Neural crest cell (in vitro differentiated cells): ENCODE data around the gene IL1R2. TPM values are rescaled to one million over a fixed set of nuclear protein-coding genes. Genes with fewer than 3 reads are reported as not detected.

Experiments
- DNase-seq: peaks from one replicate; pipeline ENCODE4 v3.0.0; 2021; ENCODE audit warnings: low read depth, mixed read lengths, low spot score
- H3K27ac Mint-ChIP-seq: one replicate; pipeline ENCODE4 v1.8.0; 2021; ENCODE audit warnings: mild to moderate bottlenecking, mixed read lengths; ENCODE audit not compliant: unreplicated experiment
- H3K27me3 Mint-ChIP-seq: 2 replicates; pipeline ENCODE4 v1.8.0; 2021; ENCODE audit warnings: low read depth, mild to moderate bottlenecking, mixed read lengths
- H3K36me3 Mint-ChIP-seq: 2 replicates; pipeline ENCODE4 v1.8.0; 2021; ENCODE audit warnings: low read depth, mild to moderate bottlenecking, mixed read lengths
- H3K4me1 Mint-ChIP-seq: 2 replicates; pipeline ENCODE4 v1.8.0; 2021; ENCODE audit warnings: mixed read lengths
- H3K4me3 Mint-ChIP-seq: one replicate; pipeline ENCODE4 v1.8.0; 2021; ENCODE audit warnings: mild to moderate bottlenecking, mixed read lengths
- H3K9me3 Mint-ChIP-seq: 2 replicates; pipeline ENCODE4 v1.8.0; 2021; ENCODE audit warnings: mixed read lengths
- total RNA-seq: library from RNA; stranded (reverse); gene quantifications from 2 replicates; pipeline ENCODE4 v1.2.1, GENCODE V29; 2021
- TF ChIP-seq, protein P1 (sequence below): fragments of 200-600 bp; sonication (generic); conservative IDR thresholded peaks from 2 replicates; pipeline ENCODE4 v1.5.0; 2021; ENCODE audit warnings: antibody characterized with exemption, mild to moderate bottlenecking

Gene IL1R2
- total RNA-seq, 1 donor from 2014 or later = not detected

DNA sequence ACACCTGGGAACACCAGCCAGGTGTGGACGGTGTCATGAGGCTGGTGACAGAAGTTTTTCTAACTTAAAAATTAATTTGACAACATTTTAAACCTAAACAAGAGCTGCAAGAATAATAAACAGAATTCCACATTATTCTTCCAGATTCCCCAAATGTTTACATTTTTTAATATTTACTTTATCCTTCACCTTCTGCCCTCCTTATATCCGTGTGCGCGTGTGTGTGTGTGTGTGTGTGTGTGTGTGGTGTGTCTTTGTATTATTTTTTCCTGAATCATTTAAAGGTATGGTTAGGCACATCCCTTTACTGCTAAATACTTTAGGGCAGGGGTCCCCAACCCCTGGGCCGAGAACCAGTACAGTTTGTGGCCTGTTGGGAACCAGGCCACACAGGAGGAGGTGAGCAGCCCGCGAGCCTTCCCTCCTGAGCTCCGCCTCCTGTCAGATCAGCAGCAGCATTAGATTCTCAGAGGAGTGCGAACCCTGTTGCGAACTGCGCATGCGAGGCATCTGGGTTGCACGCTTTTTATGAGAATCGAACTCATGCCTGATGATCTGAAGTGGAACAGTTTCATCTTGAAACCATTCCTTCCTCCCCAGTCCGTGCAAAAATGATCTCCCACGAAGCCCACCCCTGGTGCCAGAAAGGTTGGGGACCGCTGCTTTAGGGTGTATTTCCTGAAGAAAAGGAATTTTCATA lies 16.4 kb upstream of the IL1R2 start:
- H3K4me1 Mint-ChIP-seq = peaks cover 15% of the 10 kb centered on the region
- TF ChIP-seq, protein P1, sequence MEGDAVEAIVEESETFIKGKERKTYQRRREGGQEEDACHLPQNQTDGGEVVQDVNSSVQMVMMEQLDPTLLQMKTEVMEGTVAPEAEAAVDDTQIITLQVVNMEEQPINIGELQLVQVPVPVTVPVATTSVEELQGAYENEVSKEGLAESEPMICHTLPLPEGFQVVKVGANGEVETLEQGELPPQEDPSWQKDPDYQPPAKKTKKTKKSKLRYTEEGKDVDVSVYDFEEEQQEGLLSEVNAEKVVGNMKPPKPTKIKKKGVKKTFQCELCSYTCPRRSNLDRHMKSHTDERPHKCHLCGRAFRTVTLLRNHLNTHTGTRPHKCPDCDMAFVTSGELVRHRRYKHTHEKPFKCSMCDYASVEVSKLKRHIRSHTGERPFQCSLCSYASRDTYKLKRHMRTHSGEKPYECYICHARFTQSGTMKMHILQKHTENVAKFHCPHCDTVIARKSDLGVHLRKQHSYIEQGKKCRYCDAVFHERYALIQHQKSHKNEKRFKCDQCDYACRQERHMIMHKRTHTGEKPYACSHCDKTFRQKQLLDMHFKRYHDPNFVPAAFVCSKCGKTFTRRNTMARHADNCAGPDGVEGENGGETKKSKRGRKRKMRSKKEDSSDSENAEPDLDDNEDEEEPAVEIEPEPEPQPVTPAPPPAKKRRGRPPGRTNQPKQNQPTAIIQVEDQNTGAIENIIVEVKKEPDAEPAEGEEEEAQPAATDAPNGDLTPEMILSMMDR = no peak
- peaks cover 10% of the 10 kb centered on the region for H3K9me3 Mint-ChIP-seq
- no peak for DNase-seq
- H3K27me3 Mint-ChIP-seq = no peaks in the 10 kb centered on the region
- H3K27ac Mint-ChIP-seq = no peak overlapping the region
- no peaks in the 10 kb centered on the region for H3K36me3 Mint-ChIP-seq
- H3K4me3 Mint-ChIP-seq = no peak overlapping the region

GRCh38 chr2:101976891-101977290 lies 14.9 kb upstream of the IL1R2 start:
- no peak for DNase-seq
- H3K4me1 Mint-ChIP-seq = peaks cover 15% of the 10 kb centered on the region
- H3K27me3 Mint-ChIP-seq = no peaks in the 10 kb centered on the region
- TF ChIP-seq, protein P1 = no peak
- peaks cover 2% of the 10 kb centered on the region for H3K9me3 Mint-ChIP-seq
- H3K27ac Mint-ChIP-seq = no peak overlapping the region
- H3K4me3 Mint-ChIP-seq = no peak overlapping the region
- H3K36me3 Mint-ChIP-seq = no peaks in the 10 kb centered on the region

DNA sequence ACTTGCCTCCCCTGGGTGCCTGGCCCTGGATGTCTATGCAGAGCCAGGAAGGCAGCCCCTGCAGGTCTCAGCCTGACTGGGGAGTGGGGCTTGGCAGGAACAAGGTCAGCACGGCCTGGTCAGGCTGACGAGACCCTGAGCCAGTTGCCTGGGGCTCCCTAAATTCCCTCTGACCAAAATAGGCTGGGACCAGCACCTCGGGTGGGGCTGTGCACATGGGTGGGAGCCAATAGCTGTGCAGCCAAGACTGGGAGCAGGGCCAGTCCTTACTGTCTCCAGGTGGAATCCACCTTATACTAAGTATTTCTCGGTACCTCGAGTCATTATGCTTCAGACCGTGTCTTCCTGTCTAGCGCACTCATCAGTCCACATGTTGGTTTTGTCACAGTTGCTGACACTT lies 11.4 kb upstream of the IL1R2 start:
- H3K4me3 Mint-ChIP-seq = no peak overlapping the region
- no peak for DNase-seq
- peaks cover 13% of the 10 kb centered on the region for H3K4me1 Mint-ChIP-seq
- no peaks in the 10 kb centered on the region for H3K27me3 Mint-ChIP-seq
- no peak overlapping the region for H3K27ac Mint-ChIP-seq
- no peaks in the 10 kb centered on the region for H3K9me3 Mint-ChIP-seq
- H3K36me3 Mint-ChIP-seq = no peaks in the 10 kb centered on the region
- TF ChIP-seq, protein P1 = no peak

DNA sequence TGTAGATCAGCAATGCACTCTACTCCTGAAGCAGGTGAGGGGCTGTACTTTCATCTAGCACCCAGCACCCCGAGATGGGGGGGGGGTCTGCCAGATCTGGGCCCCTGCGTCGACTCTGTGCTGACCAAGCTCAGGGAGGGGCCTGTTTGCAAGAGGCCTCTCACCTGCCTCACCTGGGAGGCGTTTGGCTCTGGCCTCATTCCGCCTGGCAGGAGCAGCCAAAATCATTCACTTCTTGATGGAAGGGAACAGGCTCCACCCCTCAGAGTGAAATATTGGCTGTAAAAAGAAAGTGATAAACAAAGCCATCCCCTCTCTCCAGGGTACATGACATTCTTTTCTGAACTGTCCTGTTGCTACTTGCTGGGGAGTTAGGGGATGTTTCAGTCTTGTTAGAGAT lies 10.7 kb upstream of the IL1R2 start:
- no peaks in the 10 kb centered on the region for H3K9me3 Mint-ChIP-seq
- no peak overlapping the region for H3K4me3 Mint-ChIP-seq
- H3K27me3 Mint-ChIP-seq = peaks cover 3% of the 10 kb centered on the region
- no peaks in the 10 kb centered on the region for H3K36me3 Mint-ChIP-seq
- H3K4me1 Mint-ChIP-seq = peaks cover 13% of the 10 kb centered on the region
- DNase-seq = no peak
- TF ChIP-seq, protein P1 = no peak
- no peak overlapping the region for H3K27ac Mint-ChIP-seq

- TF ChIP-seq, protein P1 = no peak
Observed at GRCh38 chr2:101981504-101981903, 10.3 kb upstream of the IL1R2 start.

More at GRCh38 chr2:101981504-101981903, 10.3 kb upstream of the IL1R2 start:
- Mint-ChIP-seq H3K4me3 (no peak overlapping the region), H3K27me3 (peaks cover 3% of the 10 kb centered on the region), H3K27ac (no peak overlapping the region), H3K36me3 (no peaks in the 10 kb centered on the region), H3K9me3 (no peaks in the 10 kb centered on the region), H3K4me1 (peaks cover 13% of the 10 kb centered on the region)
- no peak for DNase-seq
